HepG2 (cell line): ENCODE data around the gene ZFP90. TPM values are rescaled to one million over a fixed set of nuclear protein-coding genes. Genes with fewer than 3 reads are reported as not detected.

Source experiments
- AGO2 ChIP-seq: fragments of 200-400 bp; formaldehyde crosslinking; optimal IDR thresholded peaks from 2 replicates; pipeline ENCODE3; 2017; ENCODE audit warnings: mild to moderate bottlenecking, low read depth, low read length, moderate library complexity
- ATRX ChIP-seq: sonication (generic); formaldehyde crosslinking; IDR thresholded peaks from 2 replicates; pipeline ENCODE4 v1.4.0; 2020; ENCODE audit warnings: missing genetic modification reagents, borderline replicate concordance
- BCL6 ChIP-seq: IDR thresholded peaks from 2 replicates; pipeline ENCODE4 v1.6.1; 2016; ENCODE audit warnings: missing genetic modification reagents, missing compliant biosample characterization
- CBX5 ChIP-seq: sonication (generic); formaldehyde crosslinking; IDR thresholded peaks from 2 replicates; pipeline ENCODE4 v1.4.0; 2020; ENCODE audit warnings: missing genetic modification reagents, borderline replicate concordance
- CHD2 ChIP-seq: IDR thresholded peaks from 2 replicates; pipeline ENCODE4 v1.6.1; 2011; ENCODE audit warnings: low read depth, low read length, improper control_type of control experiment
- CREB3 ChIP-seq: sonication (generic); formaldehyde crosslinking; IDR thresholded peaks from 2 replicates; pipeline ENCODE4 v1.5.0; 2020; ENCODE audit warnings: missing genetic modification reagents
- ELF3 ChIP-seq: IDR thresholded peaks from 2 replicates; pipeline ENCODE4 v1.6.1; 2016; ENCODE audit warnings: missing genetic modification reagents, missing compliant biosample characterization
- GATAD2A ChIP-seq: IDR thresholded peaks from 2 replicates; pipeline ENCODE4 v1.6.1; 2016
- HHEX ChIP-seq: IDR thresholded peaks from 2 replicates; pipeline ENCODE4 v1.6.1; 2016; ENCODE audit warnings: control low read depth
- HINFP ChIP-seq: sonication (generic); formaldehyde crosslinking; IDR thresholded peaks from 2 replicates; pipeline ENCODE4 v1.4.0; 2020; ENCODE audit warnings: low read depth, mild to moderate bottlenecking, missing genetic modification reagents
- KLF9 ChIP-seq: IDR thresholded peaks from 2 replicates; pipeline ENCODE4 v1.6.1; 2016; ENCODE audit warnings: low read depth
- PAX8 ChIP-seq: sonication (generic); formaldehyde crosslinking; IDR thresholded peaks from 2 replicates; pipeline ENCODE4 v1.8.0; 2022; ENCODE audit warnings: mild to moderate bottlenecking, missing genetic modification reagents, borderline replicate concordance
- REPIN1 ChIP-seq: sonication (generic); formaldehyde crosslinking; IDR thresholded peaks from 2 replicates; pipeline ENCODE4 v1.8.0; 2022; ENCODE audit warnings: missing genetic modification reagents, low read depth, mild to moderate bottlenecking, borderline replicate concordance
- SALL1 ChIP-seq: sonication (generic); formaldehyde crosslinking; IDR thresholded peaks from 2 replicates; pipeline ENCODE4 v1.8.0; 2022; ENCODE audit warnings: mild to moderate bottlenecking, missing genetic modification reagents
- TARDBP ChIP-seq: sonication (generic); formaldehyde crosslinking; IDR thresholded peaks from 2 replicates; pipeline ENCODE4 v1.8.0; 2022; ENCODE audit warnings: mild to moderate bottlenecking, missing genetic modification reagents
- TMF1 ChIP-seq: sonication (generic); formaldehyde crosslinking; IDR thresholded peaks from 2 replicates; pipeline ENCODE4 v1.8.1; 2022; ENCODE audit warnings: low read depth, missing genetic modification reagents
- ZBTB7B ChIP-seq: sonication (generic); formaldehyde crosslinking; IDR thresholded peaks from 2 replicates; pipeline ENCODE4 v1.4.0; 2020; ENCODE audit warnings: missing genetic modification reagents
- ZMYM4 ChIP-seq: sonication (generic); formaldehyde crosslinking; IDR thresholded peaks from 2 replicates; pipeline ENCODE4 v1.8.1; 2023; ENCODE audit warnings: mild to moderate bottlenecking, missing genetic modification reagents
- ZNF441 ChIP-seq: sonication (generic); formaldehyde crosslinking; IDR thresholded peaks from 2 replicates; pipeline ENCODE4 v1.7.0; 2021; ENCODE audit warnings: missing genetic modification reagents, borderline replicate concordance
- ZNF549 ChIP-seq: sonication (generic); formaldehyde crosslinking; IDR thresholded peaks from 2 replicates; pipeline ENCODE4 v1.5.0; 2020; ENCODE audit warnings: missing genetic modification reagents
- ZNF770 ChIP-seq: sonication (generic); formaldehyde crosslinking; IDR thresholded peaks from 2 replicates; pipeline ENCODE4 v1.5.0; 2020; ENCODE audit warnings: mild to moderate bottlenecking, missing genetic modification reagents
- ZNF777 ChIP-seq: sonication (generic); formaldehyde crosslinking; IDR thresholded peaks from 2 replicates; pipeline ENCODE4 v1.4.0; 2020; ENCODE audit warnings: missing genetic modification reagents
- polyA plus RNA-seq, 8 experiments: library from polyadenylated mRNA; depleted of rRNA in 3 of 8; stranded (reverse) in 7 of 8; unstranded in 1 of 8; fragments of >200 nt; fragmentation: Illumina TruSeq in 4 of 8; extraction: Trizol in 4 of 8; gene quantifications; 2 replicates each; pipeline versions ENCODE4 v1.2.1 to v1.2.3, GENCODE V29; 2011 to 2016; ENCODE audit warnings: low read depth in 4 of 8, missing spikeins in 1 of 8, mixed read lengths in 1 of 8; ENCODE audit not compliant: insufficient read depth in 1 of 8
- total RNA-seq, 5 experiments: library from RNA; depleted of rRNA; stranded (reverse); fragments of >200 nt; fragmentation: Illumina TruSeq; extraction: Trizol; gene quantifications; 2 replicates each; pipeline ENCODE4 v1.2.3, GENCODE V29; 2016; ENCODE audit warnings: low read depth in 1 of 5
- TF ChIP-seq, protein P1 (sequence below): sonication (generic); formaldehyde crosslinking; IDR thresholded peaks from 2 replicates; pipeline ENCODE4 v1.5.0; 2020; ENCODE audit warnings: missing genetic modification reagents
- TF ChIP-seq, protein P2 (sequence below): sonication (generic); formaldehyde crosslinking; IDR thresholded peaks from 2 replicates; pipeline ENCODE4 v1.5.1; 2020; ENCODE audit warnings: mild to moderate bottlenecking, missing genetic modification reagents, moderate library complexity

Gene ZFP90
- total and polyA plus RNA-seq, 2 of the 13 experiments (the other 11 are each of a cell fraction or from before 2014, with no cell fraction given) = 17.6 to 18.9 TPM

DNA sequence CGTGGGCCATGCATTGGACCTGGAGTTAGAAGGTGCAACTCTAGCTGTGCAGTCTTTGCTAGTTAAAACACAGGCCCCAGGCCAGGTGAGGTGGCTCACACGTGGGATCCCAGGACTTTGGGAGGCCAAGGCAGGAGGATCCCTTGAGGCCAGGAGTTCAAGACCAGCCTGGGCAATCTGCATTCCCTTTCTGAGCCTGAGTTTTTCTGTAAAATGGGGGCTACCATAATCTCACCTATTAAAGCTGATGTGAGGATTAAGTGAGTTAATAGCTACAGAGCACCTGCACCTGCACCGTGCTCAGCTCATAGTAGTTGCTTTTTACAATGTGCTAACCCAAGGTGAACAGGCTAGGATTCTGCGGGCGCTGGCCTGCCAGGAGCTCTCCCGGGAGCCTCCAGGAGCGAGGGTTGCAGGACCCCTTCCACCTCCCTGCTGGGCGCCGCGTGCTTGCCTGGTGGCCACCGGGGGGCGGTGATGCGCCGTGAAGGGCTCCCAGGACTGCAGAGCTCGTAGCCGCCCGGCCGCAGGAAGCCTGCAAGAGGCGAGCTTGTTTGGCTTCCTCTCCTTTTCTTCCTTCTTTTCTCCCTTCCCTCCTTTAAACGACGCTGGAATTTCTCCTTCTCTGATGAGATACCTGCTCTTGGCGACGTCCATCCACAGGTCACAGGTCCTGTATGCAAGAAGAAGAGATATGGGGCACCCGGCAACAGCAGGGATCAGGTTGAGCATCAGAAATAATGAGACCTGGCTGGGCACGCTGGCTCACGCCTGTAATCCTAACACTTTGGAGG is 51.3 kb downstream of the ZFP90 start (continued):
- TF ChIP-seq ZNF770 (CRISPR knock-in tag) (0 out of 2 replicates have a peak, but pooled peaks have one; percentile 26), ZNF777 (CRISPR knock-in tag) (no peak), CREB3 (CRISPR knock-in tag) (no peak), BCL6 (CRISPR knock-in tag) (0 out of 2 replicates have a peak, but pooled peaks have one; percentile 37), SALL1 (CRISPR knock-in tag) (peak; percentile 75; the same call in 1 of the 2 replicates), TMF1 (CRISPR knock-in tag) (0 out of 2 replicates have a peak, but pooled peaks have one; percentile 33), ELF3 (peak; percentile 33; the same call in 1 of the 2 replicates), ATRX (CRISPR knock-in tag) (no peak), CHD2 (no peak), HHEX (no peak), HINFP (CRISPR knock-in tag) (peak; percentile 82; the same call in 1 of the 2 replicates), KLF9 (CRISPR knock-in tag) (no peak), TARDBP (CRISPR knock-in tag) (peak; percentile 51; the same call in 1 of the 2 replicates), CBX5 (CRISPR knock-in tag) (peak; percentile 62; the same call in 1 of the 2 replicates), ZNF441 (no peak), AGO2 (no peak), GATAD2A (peak; percentile 41; the same call in 1 of the 2 replicates), ZBTB7B (CRISPR knock-in tag) (0 out of 2 replicates have a peak, but pooled peaks have one; percentile 41), ZMYM4 (CRISPR knock-in tag) (no peak; the same call in 1 of the 2 replicates), PAX8 (no peak), ZNF549 (no peak), REPIN1 (CRISPR knock-in tag) (peak; percentile 71; the same call in 1 of the 2 replicates)
- TF ChIP-seq, protein P1, sequence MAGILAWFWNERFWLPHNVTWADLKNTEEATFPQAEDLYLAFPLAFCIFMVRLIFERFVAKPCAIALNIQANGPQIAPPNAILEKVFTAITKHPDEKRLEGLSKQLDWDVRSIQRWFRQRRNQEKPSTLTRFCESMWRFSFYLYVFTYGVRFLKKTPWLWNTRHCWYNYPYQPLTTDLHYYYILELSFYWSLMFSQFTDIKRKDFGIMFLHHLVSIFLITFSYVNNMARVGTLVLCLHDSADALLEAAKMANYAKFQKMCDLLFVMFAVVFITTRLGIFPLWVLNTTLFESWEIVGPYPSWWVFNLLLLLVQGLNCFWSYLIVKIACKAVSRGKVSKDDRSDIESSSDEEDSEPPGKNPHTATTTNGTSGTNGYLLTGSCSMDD (CRISPR knock-in tag) = no peak
- TF ChIP-seq, protein P2, sequence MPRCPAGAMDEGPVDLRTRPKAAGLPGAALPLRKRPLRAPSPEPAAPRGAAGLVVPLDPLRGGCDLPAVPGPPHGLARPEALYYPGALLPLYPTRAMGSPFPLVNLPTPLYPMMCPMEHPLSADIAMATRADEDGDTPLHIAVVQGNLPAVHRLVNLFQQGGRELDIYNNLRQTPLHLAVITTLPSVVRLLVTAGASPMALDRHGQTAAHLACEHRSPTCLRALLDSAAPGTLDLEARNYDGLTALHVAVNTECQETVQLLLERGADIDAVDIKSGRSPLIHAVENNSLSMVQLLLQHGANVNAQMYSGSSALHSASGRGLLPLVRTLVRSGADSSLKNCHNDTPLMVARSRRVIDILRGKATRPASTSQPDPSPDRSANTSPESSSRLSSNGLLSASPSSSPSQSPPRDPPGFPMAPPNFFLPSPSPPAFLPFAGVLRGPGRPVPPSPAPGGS (CRISPR knock-in tag) = no peak
